K562 (cell line): ENCODE measurements around the gene ALDH16A1.

ENCODE experiments used
- ATF7 ChIP-seq: fragments of 450-650 bp; IDR thresholded peaks from 2 replicates; pipeline ENCODE4 v1.7.1; 2014; ENCODE audit warnings: mild to moderate bottlenecking, moderate library complexity
- CREB1 ChIP-seq, 2 experiments: sonication (generic) in 1 of 2; formaldehyde crosslinking in 1 of 2; IDR thresholded peaks; 2 replicates each; pipeline versions ENCODE4 v1.6.1 to v1.8.0; 2012 to 2022; ENCODE audit warnings: inconsistent platforms in 1 of 2, mild to moderate bottlenecking in 1 of 2, missing genetic modification reagents in 1 of 2, moderate library complexity in 1 of 2
- ETV6 ChIP-seq, 3 experiments: fragments of 150-350 bp in 1 of 3; sonication (generic) in 1 of 3; formaldehyde crosslinking in 1 of 3; IDR thresholded peaks; 2 replicates each; pipeline versions ENCODE4 v1.6.1 to v1.8.0; 2014 to 2022; ENCODE audit warnings: borderline replicate concordance in 2 of 3, low read depth in 2 of 3, antibody characterized with exemption in 1 of 3, low read length in 1 of 3, mild to moderate bottlenecking in 1 of 3, missing genetic modification reagents in 1 of 3
- HES1 ChIP-seq: fragments of 450-650 bp; IDR thresholded peaks from 2 replicates; pipeline ENCODE4 v1.6.1; 2016; ENCODE audit warnings: low read depth, mild to moderate bottlenecking, moderate library complexity
- LEF1 ChIP-seq: fragments of 450-650 bp; IDR thresholded peaks from 2 replicates; pipeline ENCODE4 v1.6.1; 2016; ENCODE audit warnings: mild to moderate bottlenecking
- POLR2G ChIP-seq: fragments of 200-400 bp; formaldehyde crosslinking; IDR thresholded peaks from 2 replicates; pipeline ENCODE4 v1.6.1; 2017; ENCODE audit warnings: low read depth, mild to moderate bottlenecking, antibody characterized with exemption, low read length, moderate library complexity
- RBM39 ChIP-seq: fragments of 200-400 bp; formaldehyde crosslinking; optimal IDR thresholded peaks from 2 replicates; pipeline ENCODE3; 2018; ENCODE audit warnings: low read depth, low read length
- SRSF1 ChIP-seq: fragments of 200-400 bp; formaldehyde crosslinking; IDR thresholded peaks from 2 replicates; pipeline ENCODE4 v1.6.1; 2017; ENCODE audit warnings: mild to moderate bottlenecking, low read depth, low read length, moderate library complexity
- STAT5A ChIP-seq: IDR thresholded peaks from 2 replicates; pipeline ENCODE4 v1.6.1; 2012; ENCODE audit warnings: low read length, inconsistent platforms, borderline replicate concordance
- TRIM24 ChIP-seq, 2 experiments: fragments of 450-650 bp; IDR thresholded peaks; 2 replicates each; pipeline ENCODE4 v1.6.1; 2016
- ZNF253 ChIP-seq: fragments of 250-450 bp; sonication (Bioruptor Pico); conservative IDR thresholded peaks from 2 replicates; pipeline ENCODE4 v1.6.1; 2021; ENCODE audit warnings: mild to moderate bottlenecking
- TF ChIP-seq, protein P1 (sequence below): fragments of 200-800 bp; sonication (Bioruptor generic); IDR thresholded peaks from 2 replicates; pipeline ENCODE4 v1.6.1; 2017; ENCODE audit warnings: missing genetic modification characterization, missing compliant biosample characterization
- TF ChIP-seq, protein P2 (sequence below): fragments of 250-450 bp; sonication (Bioruptor Pico); IDR thresholded peaks from 2 replicates; pipeline ENCODE4 v1.8.0; 2022; ENCODE audit warnings: moderate library complexity, mild to moderate bottlenecking, inconsistent platforms
- TF ChIP-seq, protein P3 (sequence below): sonication (generic); formaldehyde crosslinking; IDR thresholded peaks from 2 replicates; pipeline ENCODE4 v1.9.0; 2022; ENCODE audit warnings: mild to moderate bottlenecking, missing genetic modification reagents

GRCh38 chr19:49470615-49470978 lies 17.6 kb downstream of the ALDH16A1 start:
- TF ChIP-seq SRSF1 (no peak), ATF7 (no peak), CREB1 (IDR thresholded peaks at IDR 0.05) (no peak), CREB1 (CRISPR knock-in tag; IDR thresholded peaks at IDR 0.05) (no peak), TRIM24 (IDR thresholded peaks at IDR 0.05) (no peak), STAT5A (no peak), ZNF253 (CRISPR knock-in tag) (no peak), RBM39 (no peak), LEF1 (no peak), ETV6 (IDR thresholded peaks at IDR 0.05; ENCODE audit: borderline replicate concordance in 1 of 2, low read depth in 2 of 2, low read length in 1 of 2) (no peak), ETV6 (CRISPR knock-in tag; IDR thresholded peaks at IDR 0.05; ENCODE audit: borderline replicate concordance) (no peak), POLR2G (no peak), HES1 (no peak)
- TF ChIP-seq, protein P1, sequence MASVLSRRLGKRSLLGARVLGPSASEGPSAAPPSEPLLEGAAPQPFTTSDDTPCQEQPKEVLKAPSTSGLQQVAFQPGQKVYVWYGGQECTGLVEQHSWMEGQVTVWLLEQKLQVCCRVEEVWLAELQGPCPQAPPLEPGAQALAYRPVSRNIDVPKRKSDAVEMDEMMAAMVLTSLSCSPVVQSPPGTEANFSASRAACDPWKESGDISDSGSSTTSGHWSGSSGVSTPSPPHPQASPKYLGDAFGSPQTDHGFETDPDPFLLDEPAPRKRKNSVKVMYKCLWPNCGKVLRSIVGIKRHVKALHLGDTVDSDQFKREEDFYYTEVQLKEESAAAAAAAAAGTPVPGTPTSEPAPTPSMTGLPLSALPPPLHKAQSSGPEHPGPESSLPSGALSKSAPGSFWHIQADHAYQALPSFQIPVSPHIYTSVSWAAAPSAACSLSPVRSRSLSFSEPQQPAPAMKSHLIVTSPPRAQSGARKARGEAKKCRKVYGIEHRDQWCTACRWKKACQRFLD (CRISPR knock-in tag) = no peak
- TF ChIP-seq, protein P2, sequence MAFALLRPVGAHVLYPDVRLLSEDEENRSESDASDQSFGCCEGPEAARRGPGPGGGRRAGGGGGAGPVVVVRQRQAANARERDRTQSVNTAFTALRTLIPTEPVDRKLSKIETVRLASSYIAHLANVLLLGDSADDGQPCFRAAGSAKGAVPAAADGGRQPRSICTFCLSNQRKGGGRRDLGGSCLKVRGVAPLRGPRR (CRISPR knock-in tag) = no peak
- TF ChIP-seq, protein P3, sequence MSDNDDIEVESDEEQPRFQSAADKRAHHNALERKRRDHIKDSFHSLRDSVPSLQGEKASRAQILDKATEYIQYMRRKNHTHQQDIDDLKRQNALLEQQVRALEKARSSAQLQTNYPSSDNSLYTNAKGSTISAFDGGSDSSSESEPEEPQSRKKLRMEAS = no peak
